Rectal smooth muscle tissue (tissue), 1 donor: ENCODE measurements around the gene METAP1D.

ENCODE experiments used
- H3K27ac ChIP-seq: one replicate; pipeline ENCODE4 v1.7.0; 2013; ENCODE audit warnings: low read depth, low read length, inconsistent platforms
- H3K27me3 ChIP-seq: one replicate; pipeline ENCODE4 v1.7.0; 2013; ENCODE audit warnings: low read length; ENCODE audit not compliant: control insufficient read depth, insufficient read depth
- H3K36me3 ChIP-seq: one replicate; pipeline ENCODE4 v1.7.0; 2013; ENCODE audit warnings: low read length; ENCODE audit not compliant: control insufficient read depth, insufficient read depth
- H3K4me1 ChIP-seq: one replicate; pipeline ENCODE4 v1.7.0; 2013; ENCODE audit warnings: low read length; ENCODE audit not compliant: control insufficient read depth, insufficient read depth
- H3K4me3 ChIP-seq: one replicate; pipeline ENCODE4 v1.7.0; 2013; ENCODE audit warnings: low read length
- H3K9ac ChIP-seq: one replicate; pipeline ENCODE4 v1.7.0; 2013; ENCODE audit warnings: low read length

The METAP1D gene

GRCh38 chr2:172079416-172079815 lies 79.7 kb downstream of the METAP1D start:
- no peaks in the 10 kb centered on the region for H3K36me3 ChIP-seq
- peaks cover 42% of the 10 kb centered on the region for H3K27me3 ChIP-seq
- no peak overlapping the region for H3K27ac ChIP-seq
- no peak overlapping the region for H3K4me3 ChIP-seq
- no peaks in the 10 kb centered on the region for H3K4me1 ChIP-seq
- no peak overlapping the region for H3K9ac ChIP-seq

DNA sequence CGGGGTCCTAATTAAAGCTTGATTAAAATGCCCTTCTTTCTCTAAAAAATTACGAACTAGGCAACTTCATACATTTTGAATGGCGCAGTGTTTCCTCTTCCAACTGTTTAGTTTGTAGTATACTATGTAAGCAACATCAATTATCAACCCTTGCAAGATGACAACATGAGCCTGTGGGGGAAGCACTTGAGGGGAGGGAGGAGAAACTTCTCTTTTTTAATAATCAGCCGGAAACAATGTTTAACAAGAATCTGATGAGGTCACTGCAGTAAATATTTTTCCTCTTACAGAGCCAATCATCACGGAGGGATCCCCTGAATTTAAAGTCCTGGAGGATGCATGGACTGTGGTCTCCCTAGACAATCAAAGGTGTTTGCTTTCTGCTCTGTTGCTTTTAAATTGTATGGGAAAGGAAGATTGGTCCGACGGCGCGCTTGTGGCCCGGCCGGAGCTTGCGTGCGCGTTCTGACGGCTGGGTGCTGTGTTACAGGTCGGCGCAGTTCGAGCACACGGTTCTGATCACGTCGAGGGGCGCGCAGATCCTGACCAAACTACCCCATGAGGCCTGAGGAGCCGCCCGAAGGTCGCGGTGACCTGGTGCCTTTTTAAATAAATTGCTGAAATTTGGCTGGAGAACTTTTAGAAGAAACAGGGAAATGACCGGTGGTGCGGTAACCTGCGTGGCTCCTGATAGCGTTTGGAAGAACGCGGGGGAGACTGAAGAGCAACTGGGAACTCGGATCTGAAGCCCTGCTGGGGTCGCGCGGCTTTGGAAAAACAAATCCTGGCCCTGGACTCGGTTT lies 80.3 kb downstream of the METAP1D start:
- no peak overlapping the region for H3K27ac ChIP-seq
- H3K27me3 ChIP-seq = peaks cover 48% of the 10 kb centered on the region
- H3K36me3 ChIP-seq = no peaks in the 10 kb centered on the region
- no peak overlapping the region for H3K9ac ChIP-seq
- no peaks in the 10 kb centered on the region for H3K4me1 ChIP-seq
- H3K4me3 ChIP-seq = no peak overlapping the region

DNA sequence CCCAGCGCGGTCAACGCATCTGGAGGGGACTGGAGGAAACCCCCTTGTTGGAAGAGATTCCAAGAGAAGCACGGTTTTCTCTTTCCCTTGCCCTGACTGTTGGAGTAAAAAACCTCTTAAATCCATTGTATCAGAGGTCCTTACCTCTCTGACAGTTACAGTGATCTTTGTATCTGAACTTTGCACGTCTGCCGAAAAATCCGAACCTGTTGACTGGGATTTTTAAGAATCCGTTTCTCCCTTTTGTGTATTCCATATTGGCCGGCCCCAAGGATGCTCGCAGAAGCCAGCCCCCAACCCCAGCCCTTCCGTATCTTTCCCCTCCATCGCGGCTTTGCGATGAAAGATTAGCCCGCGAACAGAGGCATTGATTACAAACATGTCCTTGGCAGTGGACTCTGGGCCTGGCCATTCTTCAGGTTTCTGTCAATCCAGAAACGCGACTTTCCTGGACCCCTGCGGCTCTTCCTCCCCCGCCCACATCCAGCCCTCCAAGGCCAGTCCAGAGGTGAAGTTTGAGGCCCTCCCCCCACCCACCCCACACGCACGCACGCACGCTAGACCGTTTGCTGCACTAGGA lies 81.0 kb downstream of the METAP1D start:
- H3K27ac ChIP-seq = no peak overlapping the region

GRCh38 chr2:172081221-172082022 lies 81.7 kb downstream of the METAP1D start:
- Histone ChIP-seq H3K36me3 (no peaks in the 10 kb centered on the region), H3K27me3 (peaks cover 61% of the 10 kb centered on the region), H3K9ac (no peak overlapping the region), H3K4me1 (no peaks in the 10 kb centered on the region), H3K4me3 (no peak overlapping the region), H3K27ac (no peak overlapping the region)

More for the DNA sequence above, 81.0 kb downstream of the METAP1D start:
- H3K4me1 ChIP-seq = no peaks in the 10 kb centered on the region
- H3K9ac ChIP-seq = no peak overlapping the region
- peaks cover 54% of the 10 kb centered on the region for H3K27me3 ChIP-seq
- H3K4me3 ChIP-seq = no peak overlapping the region
- H3K36me3 ChIP-seq = no peaks in the 10 kb centered on the region

GRCh38 chr2:172082105-172082943 lies 82.6 kb downstream of the METAP1D start:
- Histone ChIP-seq H3K4me3 (no peak overlapping the region), H3K9ac (no peak overlapping the region), H3K27me3 (peaks cover 70% of the 10 kb centered on the region), H3K27ac (no peak overlapping the region), H3K36me3 (no peaks in the 10 kb centered on the region), H3K4me1 (no peaks in the 10 kb centered on the region)

DNA sequence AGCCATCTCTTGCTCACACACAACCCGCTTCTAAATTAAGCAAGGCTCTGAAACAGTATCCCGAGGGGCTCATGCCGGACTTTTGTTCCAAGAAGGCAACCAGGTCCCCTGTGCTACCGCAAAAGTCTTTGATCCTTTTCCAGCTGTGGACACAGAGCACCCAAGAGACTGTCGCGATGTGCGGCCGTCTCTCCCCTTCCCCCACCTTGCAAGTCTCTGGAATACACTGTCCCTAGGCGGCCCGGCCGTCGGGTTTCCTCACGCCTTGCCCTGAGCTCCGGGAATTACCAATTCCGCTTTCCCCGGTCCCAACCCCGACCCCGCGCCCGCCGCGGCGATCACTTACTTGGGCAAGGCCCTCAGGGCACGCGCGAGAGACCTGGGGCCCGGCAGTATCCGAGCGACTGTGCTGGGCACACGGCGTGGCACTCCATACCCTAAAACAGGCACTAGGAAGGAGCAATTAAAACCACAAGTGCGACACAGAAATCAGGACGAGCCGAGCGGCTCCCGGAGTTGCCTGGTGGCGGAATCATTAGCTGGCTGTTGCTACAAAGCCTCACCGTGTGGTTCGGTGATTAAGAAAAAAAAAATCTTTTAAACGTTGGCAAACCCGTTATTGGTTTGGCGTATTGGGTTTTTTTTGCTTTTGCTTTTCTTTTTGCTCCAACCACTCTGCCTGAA lies 83.3 kb downstream of the METAP1D start:
- Histone ChIP-seq H3K27me3 (peaks cover 77% of the 10 kb centered on the region), H3K4me1 (no peaks in the 10 kb centered on the region), H3K9ac (no peak overlapping the region), H3K27ac (no peak overlapping the region), H3K4me3 (no peak overlapping the region), H3K36me3 (no peaks in the 10 kb centered on the region)

- Histone ChIP-seq H3K9ac (no peak overlapping the region), H3K27ac (no peak overlapping the region), H3K4me3 (no peak overlapping the region), H3K4me1 (no peaks in the 10 kb centered on the region), H3K36me3 (no peaks in the 10 kb centered on the region), H3K27me3 (peaks cover 84% of the 10 kb centered on the region)
These were observed 84.1 kb downstream of the METAP1D start for GRCh38 chr2:172083628-172084394.

DNA sequence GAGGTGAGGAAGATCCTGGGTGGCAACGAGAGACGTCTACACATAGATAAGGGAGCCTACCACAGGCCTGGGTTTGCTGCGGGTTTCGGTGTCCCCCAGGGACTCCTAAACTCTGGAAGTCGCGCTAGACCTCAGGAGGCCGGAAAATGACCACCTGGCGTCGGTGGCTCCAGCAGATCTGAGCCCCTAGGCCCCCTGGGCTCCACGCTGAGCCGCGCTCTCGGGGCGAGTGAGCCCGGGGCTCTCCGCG lies 84.6 kb downstream of the METAP1D start:
- peaks cover 89% of the 10 kb centered on the region for H3K27me3 ChIP-seq
- H3K4me1 ChIP-seq = no peaks in the 10 kb centered on the region
- H3K9ac ChIP-seq = no peak overlapping the region
- peak overlapping the region; percentile 58 for H3K4me3 ChIP-seq
- no peak overlapping the region for H3K27ac ChIP-seq
- H3K36me3 ChIP-seq = no peaks in the 10 kb centered on the region

DNA sequence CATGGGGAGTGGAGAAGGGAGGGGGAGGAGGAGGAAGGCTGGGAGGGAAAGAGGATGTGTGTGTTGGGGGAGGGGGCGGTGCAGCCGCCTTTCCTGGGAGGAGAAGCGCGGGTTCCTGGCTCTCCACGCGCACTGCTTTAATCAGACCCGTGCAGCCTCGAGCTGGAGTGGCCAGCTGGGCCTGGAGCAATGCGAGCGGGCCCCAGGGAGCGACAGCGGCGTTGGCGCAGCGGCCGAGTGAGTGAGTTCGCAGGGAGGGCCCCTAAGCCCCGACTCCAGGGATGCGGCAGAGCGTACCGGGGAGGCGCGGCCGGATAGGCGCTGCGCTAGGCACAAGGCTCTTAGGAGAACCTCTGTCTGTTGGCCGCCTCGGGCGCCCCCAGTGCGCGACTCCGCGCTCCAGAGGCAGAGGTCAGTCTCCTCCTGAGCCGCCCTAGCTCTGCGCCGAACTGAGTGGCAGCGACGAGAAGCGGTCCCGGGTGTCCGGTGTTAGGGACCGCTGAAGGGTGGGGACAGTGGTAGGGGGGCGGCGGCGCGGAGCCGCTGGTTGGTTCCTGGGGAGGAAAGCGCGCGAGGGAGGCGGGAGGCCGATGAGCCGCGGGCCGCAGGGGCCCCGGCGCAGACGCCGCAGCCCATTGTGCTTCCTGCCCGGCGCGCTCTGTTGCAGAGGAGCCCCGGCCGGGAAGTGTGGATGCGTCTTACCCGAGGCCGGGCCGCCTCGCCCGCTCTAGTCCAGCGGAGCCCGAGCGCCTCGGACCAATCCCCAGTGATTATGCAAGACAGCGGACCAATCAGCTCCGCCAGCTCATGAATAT lies 85.1 kb downstream of the METAP1D start:
- Histone ChIP-seq H3K36me3 (no peaks in the 10 kb centered on the region), H3K27me3 (peaks cover 92% of the 10 kb centered on the region), H3K9ac (no peak overlapping the region), H3K4me3 (peak overlapping the region; percentile 58), H3K4me1 (no peaks in the 10 kb centered on the region), H3K27ac (no peak overlapping the region)

DNA sequence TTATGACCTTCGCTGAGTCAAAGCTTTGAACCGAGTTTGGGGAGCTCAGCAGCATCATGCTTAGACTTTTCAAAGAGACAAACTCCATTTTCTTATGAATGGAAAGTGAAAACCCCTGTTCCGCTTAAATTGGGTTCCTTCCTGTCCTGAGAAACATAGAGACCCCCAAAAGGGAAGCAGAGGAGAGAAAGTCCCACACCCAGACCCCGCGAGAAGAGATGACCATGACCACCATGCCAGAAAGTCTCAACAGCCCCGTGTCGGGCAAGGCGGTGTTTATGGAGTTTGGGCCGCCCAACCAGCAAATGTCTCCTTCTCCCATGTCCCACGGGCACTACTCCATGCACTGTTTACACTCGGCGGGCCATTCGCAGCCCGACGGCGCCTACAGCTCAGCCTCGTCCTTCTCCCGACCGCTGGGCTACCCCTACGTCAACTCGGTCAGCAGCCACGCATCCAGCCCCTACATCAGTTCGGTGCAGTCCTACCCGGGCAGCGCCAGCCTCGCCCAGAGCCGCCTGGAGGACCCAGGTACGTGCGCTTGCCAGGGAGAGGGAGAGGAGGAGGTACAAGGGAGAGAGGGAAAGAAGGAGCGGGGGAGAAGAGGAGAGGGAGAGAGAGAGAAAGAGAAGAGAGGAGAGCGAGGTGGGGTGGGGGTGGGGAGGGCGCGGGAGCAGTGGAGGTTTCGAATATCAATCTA lies 85.9 kb downstream of the METAP1D start, which contains the start of gene DLX1:
DLX1 (plus strand) TSS at position 48 of the 700 bp plus-strand sequence; CDS start at position 219, 171 bp downstream.
- peaks cover 94% of the 10 kb centered on the region for H3K27me3 ChIP-seq
- H3K27ac ChIP-seq = peak within 1 kb of the TSS; percentile 40
- H3K36me3 ChIP-seq = no peaks in the 10 kb centered on the region
- peak within 1 kb of the TSS; percentile 61 for H3K4me3 ChIP-seq
- no peaks in the 10 kb centered on the region for H3K4me1 ChIP-seq
- H3K9ac ChIP-seq = no peak within 1 kb of the TSS
